RCC 7860 (cell line): ENCODE measurements around the gene TMEM185A.
"Not testable (repeated sequence)": the region's sequence is repeated elsewhere in the genome, so short reads cannot be mapped to it uniquely, and the experiment has no call there.

Experiments used
- DNase-seq: peaks from one replicate; pipeline ENCODE4 v3.0.0-alpha.2; 2015; ENCODE audit warnings: low spot score
- FAIRE-seq: peaks from 2 replicates; lab custom pipeline; 2012; peaks lifted over from hg19 to GRCh38; lab: Jason Lieb, UNC

Gene TMEM185A

GRCh38 chrX:149628280-149628679 is 3.3 kb downstream of the TMEM185A start:
- DNase-seq: no peak

GRCh38 chrX:149626829-149627228 is 4.8 kb downstream of the TMEM185A start:
- FAIRE-seq: not testable (repeated sequence)

More at GRCh38 chrX:149628280-149628679, 3.3 kb downstream of the TMEM185A start:
- no peak for FAIRE-seq

GRCh38 chrX:149619662-149620061 is 11.9 kb downstream of the TMEM185A start:
- FAIRE-seq, DNase-seq: not testable (repeated sequence)

More at GRCh38 chrX:149626829-149627228, 4.8 kb downstream of the TMEM185A start:
- not testable (repeated sequence) for DNase-seq

GRCh38 chrX:149618871-149619270 is 12.7 kb downstream of the TMEM185A start:
- no peak for DNase-seq
- no peak for FAIRE-seq

GRCh38 chrX:149611623-149612175 is 19.9 kb downstream of the TMEM185A start:
- DNase-seq (no peak), FAIRE-seq (no peak)

- FAIRE-seq (no peak), DNase-seq (no peak)
Observed at GRCh38 chrX:149610511-149610910, 21.1 kb downstream of the TMEM185A start.

GRCh38 chrX:149607699-149608098 is 23.9 kb downstream of the TMEM185A start:
- DNase-seq (no peak), FAIRE-seq (no peak)

GRCh38 chrX:149605248-149605885 is 26.2 kb downstream of the TMEM185A start:
- FAIRE-seq, DNase-seq: not testable (repeated sequence)

GRCh38 chrX:149598603-149599002 is 33.0 kb downstream of the TMEM185A start:
- not testable (repeated sequence) for FAIRE-seq, DNase-seq

GRCh38 chrX:149595943-149596342 is 35.6 kb downstream of the TMEM185A start:
- not testable (repeated sequence) for FAIRE-seq, DNase-seq

GRCh38 chrX:149595214-149595613 is 36.4 kb downstream of the TMEM185A start, which contains the start of gene HSFX2:
Gene HSFX2 (minus strand): TSS chrX:149595314. CDS start chrX:149594700, 614 bp downstream.
- FAIRE-seq, DNase-seq: not testable (repeated sequence)

GRCh38 chrX:149590993-149591392 is 40.6 kb downstream of the TMEM185A start:
- not testable (repeated sequence) for FAIRE-seq, DNase-seq

GRCh38 chrX:149587359-149587758 is 44.2 kb downstream of the TMEM185A start, which contains the start of gene MAGEA9B:
Gene MAGEA9B (minus strand): TSS chrX:149587459. CDS start chrX:149583179, 4,280 bp downstream.
- not testable (repeated sequence) for FAIRE-seq

GRCh38 chrX:149585631-149586030 is 46.0 kb downstream of the TMEM185A start:
- not testable (repeated sequence) for FAIRE-seq, DNase-seq

More at GRCh38 chrX:149587359-149587758, 44.2 kb downstream of the TMEM185A start, which contains the start of gene MAGEA9B:
- not testable (repeated sequence) for DNase-seq

GRCh38 chrX:149573456-149573855 is 58.1 kb downstream of the TMEM185A start:
- DNase-seq, FAIRE-seq: not testable (repeated sequence)

GRCh38 chrX:149572743-149573142 is 58.8 kb downstream of the TMEM185A start:
- FAIRE-seq: no peak
- DNase-seq: no peak

- FAIRE-seq: no peak
- no peak for DNase-seq
Observed at GRCh38 chrX:149571770-149572169, 59.8 kb downstream of the TMEM185A start.

GRCh38 chrX:149570668-149571067 is 60.9 kb downstream of the TMEM185A start:
- FAIRE-seq (no peak), DNase-seq (no peak)

GRCh38 chrX:149569770-149570169 is 61.8 kb downstream of the TMEM185A start:
- DNase-seq: no peak
- FAIRE-seq: no peak

- FAIRE-seq: no peak
- DNase-seq: no peak
Observed at GRCh38 chrX:149568701-149569296, 62.8 kb downstream of the TMEM185A start.

GRCh38 chrX:149567621-149568417 is 63.8 kb downstream of the TMEM185A start:
- DNase-seq (no peak), FAIRE-seq (no peak)
